Fibroblast of skin of right biceps (primary cell): ENCODE data around the gene OPALIN.
"Not testable (repeated sequence)": the region's sequence is repeated elsewhere in the genome, so short reads cannot be mapped to it uniquely, and the experiment has no call there.

ENCODE experiments used
- DNase-seq: peaks from one replicate; pipeline ENCODE4 v3.0.0-alpha.2; 2013

The OPALIN gene

DNA sequence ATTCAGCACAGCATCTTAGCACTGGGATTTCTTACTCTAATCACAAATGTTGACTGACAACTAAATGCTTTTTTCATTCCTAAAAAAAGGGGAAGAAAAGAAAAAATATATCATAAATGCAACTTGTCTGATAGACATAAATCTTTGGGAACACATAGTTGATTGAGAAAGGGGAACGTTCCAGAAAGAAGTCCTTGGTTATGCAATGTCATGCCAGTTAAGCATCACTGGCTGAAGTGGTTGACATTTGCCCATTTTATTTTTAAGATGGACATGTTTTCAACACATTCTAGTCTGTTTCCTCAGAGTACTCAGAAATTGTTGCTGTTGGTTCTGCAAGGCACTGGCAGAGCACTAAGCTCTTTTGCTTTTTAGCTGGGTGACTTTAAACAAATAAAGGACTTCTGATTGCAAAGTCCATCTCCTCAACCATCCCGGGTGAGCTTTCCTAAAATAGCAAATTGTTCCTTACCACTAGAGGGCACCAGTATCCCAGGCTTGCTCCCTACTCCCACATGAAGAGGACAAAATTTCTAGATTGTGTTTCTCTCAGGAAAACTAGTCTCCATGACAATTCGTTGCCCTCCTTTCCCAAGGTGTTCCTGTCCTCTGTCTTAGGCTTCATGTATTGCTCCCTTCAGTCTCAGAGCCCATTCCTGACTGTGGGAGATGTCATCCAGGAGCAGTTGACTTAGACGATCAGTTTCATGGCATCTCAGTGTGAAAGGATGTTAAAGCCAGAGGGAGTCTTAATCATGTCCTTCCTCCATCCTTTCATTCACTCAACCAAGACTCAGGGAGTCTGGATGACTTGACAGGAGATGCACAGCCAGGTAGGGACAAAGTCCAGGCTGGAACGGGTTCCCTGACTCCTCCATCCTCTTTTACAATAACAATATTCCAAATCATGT, 23.9 kb downstream of the OPALIN start:
- DNase-seq, result peak; percentile 22

DNA sequence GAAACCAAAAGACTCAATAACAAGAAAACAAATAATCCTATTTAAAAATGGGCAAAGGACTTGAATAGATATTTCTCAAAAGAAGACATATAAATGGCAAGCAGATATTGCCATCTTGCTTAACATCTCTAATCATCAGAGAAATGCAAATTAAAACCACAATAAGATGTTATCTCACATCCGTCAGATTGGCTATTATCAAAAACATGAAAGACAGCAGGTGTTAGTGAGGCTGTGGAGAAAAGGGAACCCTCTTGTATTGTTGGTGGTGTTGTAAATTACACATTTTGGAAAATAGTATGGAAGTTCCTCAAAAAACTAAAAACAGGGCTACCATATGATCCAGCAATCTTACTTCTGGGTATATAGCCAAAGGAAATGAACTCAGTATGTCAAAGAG, 25.7 kb downstream of the OPALIN start:
- DNase-seq, result no peak

DNA sequence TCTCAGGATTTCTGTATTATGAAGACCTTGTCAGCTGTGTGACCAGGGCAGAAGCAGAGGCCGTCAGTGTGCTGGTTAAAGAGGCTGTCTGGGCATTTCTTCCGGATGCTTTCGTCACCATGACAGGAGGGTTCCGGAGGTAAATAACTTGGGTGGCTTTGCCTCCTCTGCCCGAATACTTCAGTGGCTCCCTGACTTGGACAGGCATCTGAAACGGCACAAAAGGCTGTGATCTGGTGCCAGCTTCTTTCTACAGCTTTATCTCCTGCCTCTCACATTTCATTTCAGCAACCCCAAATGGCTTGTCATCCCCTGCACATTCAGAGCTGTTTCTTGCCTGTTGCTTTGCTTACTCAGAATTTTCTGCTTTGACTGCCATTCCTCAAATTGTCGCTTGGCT, 31.3 kb downstream of the OPALIN start:
- no peak for DNase-seq

DNA sequence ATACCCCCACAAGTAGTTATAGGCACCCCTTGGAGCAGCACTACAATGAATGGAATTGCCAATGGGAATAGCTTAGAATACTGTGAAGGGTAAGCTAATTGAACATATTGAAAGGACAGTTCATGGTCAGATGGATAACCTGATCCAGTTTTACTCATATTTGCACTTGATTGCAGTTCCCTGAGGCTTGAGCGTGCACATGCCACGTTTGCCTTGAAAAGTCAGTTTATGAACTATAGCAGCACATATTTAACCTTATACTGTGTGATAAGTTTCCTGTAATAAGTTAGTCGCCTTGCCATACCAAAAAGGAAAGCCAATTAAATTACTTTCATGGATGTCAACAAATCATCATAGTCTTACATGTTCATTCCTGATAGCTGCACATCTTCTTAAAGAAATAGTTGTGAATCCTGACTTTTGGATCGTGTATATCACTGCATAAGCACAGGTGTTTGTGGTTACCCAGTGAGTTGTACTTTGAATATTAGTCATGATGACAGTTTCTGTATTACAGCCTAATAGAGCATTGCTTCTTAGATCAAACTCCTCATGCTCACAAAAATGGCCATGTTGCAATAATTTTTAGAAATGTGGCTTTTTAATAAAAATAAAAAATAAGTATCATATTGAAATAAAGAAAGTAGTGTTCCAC, 33.0 kb downstream of the OPALIN start:
- DNase-seq, result no peak

DNA sequence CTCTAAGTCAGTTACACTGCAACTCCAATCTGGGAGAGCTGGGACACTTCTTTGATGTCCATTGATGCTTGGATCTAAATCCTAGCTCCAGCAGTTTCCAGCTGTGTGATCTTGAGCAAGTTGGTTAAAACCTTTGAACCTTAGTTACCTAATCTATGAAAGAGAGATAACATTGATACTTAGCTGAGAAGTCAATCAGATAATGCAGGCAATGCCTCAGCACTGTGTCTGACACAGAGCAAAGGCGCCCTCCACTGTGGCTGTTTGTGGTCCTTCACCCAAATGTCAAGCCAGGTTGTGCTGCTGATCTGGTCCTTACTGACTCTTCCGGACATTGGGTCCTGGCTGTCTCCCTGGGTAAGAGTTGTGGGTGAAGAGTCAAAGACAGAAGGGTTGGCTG, 34.4 kb downstream of the OPALIN start:
- DNase-seq, result no peak

DNA sequence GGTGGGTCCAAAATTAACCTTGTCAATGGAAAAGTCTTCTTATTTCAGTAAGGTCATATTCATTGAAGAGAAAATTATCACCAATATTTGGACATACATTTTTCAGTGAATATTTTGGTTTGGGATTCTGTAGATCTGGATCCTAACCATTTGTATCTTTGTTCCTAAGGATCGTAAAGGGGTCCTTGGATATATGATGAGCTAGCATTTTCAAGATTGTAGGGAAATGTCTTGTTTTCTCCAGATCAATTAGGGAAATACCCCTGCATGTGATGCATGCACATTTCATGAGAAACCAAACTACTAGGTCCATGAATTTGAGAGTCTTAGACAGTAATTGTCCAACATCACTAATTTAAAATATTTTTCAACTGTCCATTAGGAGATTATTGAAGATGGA, 36.5 kb downstream of the OPALIN start:
- DNase-seq, result no peak

DNA sequence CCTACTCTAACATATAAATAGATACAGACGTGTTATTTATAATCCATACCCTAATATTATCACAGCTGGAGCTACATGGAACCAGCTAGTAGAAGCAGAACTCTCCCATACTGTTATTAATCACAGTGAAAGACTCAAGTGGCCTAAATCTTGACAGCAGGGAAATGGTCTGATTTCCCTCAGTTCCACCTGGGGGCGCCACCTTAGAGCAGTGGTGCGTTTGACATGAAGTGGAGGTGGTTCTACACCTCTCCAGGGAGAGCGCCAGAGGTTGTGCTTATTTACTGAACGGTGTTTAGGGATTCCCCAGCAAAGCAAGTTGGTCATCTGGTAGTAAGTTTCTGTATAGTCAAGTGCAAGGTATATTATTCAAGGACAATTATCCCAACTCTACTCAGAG, 37.0 kb downstream of the OPALIN start:
- no peak for DNase-seq

DNA sequence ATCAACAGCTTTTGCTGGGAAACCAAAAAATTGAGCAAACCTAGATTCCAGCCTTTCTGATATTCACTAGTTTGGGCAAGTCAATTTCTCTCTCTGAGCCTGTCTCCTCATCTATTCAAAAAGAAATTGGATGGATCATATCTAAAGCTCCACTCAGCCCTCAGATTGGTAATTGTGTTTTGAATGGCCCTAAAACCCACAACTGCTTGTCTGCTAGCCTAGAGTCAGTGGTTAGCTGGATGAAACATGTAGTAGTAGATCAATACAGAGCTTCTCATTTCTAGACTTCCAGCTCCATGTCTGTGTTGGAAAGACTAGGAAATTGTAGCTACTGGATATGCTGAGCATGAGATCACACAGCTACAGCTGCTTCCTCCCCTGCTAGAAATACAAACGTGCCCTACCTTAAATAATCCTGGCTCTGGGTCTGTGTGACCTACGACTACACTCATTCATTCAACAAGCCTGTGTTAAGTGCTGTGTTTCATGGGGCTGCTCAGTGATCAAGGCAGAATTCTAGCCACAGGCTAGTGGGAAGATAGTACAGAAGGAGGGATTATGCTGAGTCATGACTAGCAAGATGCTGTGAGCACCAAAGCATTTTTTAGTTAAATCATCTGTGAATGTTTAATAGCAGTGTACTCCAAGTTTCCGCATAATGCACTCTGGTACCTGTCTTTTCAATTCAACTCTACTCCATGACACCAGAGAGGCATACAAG, 38.9 kb downstream of the OPALIN start:
- DNase-seq, result no peak

DNA sequence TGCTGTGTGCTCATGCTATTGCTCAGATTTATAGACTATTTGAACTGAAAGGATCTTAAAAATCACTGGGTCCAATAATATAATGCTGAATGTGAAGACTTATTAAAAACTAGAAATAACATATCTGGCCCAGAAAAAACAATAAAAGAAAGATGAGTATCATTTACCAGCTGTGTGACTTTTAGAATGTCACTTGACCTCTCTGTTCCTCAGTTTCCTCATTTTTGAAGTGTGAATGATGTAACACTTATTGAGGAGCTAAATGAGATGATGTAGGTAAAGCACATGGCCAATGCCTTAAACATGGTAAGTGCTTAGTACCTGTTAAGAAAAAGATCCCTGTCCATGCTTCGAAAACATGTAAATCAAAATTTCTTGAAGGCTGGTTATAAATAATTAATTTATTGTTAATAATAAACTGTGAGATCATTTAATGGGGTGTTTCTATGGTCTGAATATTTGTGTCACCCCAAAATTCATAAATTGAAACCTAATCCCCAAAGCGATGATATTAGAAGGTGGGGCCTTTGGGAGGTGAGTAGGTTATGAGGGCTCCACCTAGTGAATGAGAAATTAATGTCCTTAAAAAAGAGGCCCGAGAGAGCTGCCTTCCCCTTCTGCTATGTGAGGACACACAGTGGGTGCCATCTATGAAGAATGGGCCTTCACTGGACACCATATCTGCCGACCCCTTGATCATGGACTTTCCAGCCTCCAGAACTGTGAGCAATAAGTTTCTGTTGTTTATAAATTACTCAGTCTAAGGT, 41.6 kb downstream of the OPALIN start:
- no peak for DNase-seq

DNA sequence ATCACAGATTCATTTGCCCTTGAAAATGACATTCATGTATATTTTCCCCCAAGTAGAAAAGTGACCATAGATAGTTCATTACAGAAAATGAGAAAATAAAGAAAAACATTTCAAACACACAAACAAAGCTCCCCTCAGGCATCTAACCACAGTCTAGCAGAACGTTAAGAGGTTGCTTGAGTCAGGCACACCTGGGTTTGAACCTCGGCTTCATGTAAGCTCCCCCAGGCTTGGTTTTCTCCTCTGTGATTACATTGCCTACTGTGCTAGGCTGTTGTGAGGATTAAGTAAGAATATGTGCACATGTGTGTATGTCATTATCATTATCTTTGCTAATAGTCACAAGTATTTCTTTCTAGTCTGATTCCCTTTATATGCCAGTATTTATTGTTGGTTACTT, 45.5 kb downstream of the OPALIN start:
- DNase-seq, result no peak

DNA sequence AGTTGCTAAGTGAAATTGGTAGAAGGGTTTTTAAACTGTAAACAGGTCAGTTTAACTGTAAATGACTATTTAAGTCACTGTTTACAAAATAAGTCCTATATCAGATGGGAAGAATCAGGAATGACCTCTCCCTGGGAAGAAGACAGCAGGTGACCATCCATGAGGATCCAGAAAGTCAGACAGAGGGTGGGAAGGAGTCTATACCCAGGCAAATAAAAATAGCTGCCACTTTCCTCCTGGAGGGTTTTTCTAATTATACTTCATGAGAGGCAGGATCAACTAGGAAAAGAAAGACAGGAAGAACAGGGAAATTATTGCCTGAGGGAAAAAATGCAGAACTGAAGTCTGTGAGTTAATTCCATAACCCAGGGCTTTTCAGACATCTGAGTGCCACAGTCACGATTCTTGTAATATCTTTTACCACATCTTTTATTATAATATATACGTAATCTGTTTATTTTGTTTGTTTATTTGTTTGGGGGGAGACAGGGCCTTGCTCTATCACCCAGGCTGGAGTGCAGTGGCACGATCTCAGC, 47.6 kb downstream of the OPALIN start:
- DNase-seq, result no peak

DNA sequence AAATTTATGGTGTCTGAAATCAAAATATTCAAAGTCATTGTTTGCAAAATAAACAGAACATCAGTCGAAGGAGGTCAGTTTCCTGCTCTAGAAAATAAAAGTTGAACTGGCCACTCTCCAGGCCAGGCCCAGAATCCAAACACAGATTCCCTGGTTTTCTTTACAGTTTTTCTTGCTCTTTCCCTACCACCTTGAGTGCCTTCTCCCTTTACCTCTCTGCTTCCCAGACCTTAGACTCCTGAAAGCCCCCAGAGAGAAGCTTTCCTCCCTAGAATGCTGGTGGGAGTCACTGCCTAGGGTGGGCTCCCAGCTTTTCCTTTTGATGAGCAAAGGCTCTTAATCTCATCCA, 48.5 kb downstream of the OPALIN start:
- DNase-seq, result no peak

DNA sequence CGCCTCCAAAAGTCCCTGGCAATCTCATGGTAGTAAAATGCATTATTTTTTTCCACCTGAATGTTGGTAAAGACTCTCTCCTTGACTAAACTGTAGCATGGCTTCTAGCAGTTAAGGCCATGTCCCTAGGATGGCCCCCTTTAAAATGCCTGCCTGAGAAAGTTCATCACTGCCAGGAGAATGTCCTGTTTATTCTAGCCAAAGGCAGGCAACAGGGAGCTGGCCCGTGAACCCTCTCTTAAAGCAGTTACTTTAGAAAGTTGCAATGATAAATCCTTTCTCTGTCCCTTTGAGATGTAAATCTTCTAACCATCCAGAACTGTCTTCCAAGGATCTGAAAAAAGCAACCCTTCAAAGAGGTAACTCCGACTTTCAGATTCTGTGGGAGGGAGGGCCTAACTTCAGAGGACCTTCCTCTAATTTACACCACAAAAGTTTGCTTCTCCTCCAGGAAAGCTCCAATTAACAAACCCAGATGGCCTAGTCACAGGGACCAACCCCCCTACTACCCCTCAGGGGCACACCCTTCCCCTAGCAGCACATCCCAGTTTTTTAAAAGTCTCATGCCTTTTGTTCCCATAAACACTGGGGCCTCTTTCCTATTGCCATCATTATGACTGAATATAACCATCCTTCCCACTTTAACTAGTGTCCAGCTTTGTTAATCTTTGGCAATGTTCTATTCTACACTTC, 49.0 kb downstream of the OPALIN start:
- DNase-seq, result no peak

DNA sequence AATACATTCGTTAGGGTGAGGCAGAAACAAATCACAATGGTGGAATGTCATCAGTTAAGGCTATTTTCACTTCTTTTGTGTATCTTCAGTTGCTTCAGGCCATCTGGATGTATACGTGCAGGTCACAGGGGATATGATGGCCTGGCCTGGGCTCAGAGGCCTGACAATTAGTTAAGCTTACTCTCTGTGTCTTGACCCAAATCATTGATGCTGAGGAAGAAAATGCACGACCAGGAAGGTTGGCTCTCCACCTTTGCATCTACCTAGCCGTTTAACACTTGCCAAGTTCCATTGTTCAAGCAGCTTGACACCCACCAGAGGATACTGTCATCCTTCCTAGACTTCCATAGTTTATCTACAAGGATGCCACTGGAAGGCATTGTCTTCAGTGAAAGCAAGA, 49.9 kb downstream of the OPALIN start:
- not testable (repeated sequence) for DNase-seq

DNA sequence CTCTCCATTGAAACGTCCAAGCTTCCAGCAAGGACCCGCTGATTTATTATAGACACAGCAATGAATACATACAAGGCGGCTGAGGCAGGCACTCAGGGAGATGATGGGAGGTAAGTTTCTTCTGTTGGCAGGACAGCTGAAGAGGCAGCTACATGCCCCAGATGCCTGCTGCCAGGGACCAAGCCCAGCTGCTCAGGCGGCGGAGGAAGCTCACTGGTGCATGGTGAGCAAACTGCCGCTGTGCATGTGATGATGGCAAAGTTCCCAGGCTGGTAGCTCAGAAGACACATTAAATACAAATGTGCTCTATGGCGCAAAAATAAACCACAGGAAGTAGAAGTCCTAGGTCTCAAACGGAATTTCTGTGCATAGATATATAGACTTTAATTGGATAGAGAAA, 52.3 kb downstream of the OPALIN start:
- no peak for DNase-seq

DNA sequence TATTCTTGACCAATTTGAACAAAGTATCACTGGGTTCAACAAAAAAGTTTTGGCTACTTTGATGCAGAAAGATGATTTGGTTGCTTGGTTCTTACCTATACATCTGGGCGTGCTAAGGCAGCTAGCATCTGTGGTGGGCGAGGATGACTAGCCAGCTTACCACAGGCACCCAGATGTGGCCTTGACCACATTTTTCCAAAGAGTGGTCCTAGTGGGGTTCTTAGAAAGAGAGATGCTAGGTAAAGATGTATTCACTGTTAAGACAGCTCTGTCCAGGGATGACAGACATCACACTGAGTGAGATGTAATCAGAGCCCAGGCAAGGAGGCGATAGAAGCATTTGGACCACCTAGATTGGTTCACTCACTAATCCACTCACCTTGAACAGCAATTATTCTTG, 53.8 kb downstream of the OPALIN start:
- DNase-seq, result no peak

DNA sequence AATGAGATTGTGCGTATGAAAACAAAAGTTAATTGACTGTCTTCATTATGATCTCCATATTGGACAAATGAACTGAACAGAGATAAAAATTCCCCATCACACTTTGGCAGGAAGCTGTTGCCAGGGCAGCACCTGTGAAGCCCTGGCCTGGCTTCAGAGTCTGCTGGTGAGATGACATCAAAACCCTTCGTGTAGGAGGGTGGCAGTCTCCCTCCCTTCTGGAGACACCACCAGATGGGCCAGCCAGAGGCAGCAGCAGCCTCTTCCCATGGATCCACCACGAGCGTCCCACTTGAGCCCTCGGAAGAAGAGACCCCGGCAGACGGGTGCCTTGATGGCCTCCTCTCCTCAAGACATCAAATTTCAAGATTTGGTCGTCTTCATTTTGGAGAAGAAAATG, 54.6 kb downstream of the OPALIN start, which contains the start of gene DNTT:
Gene DNTT, plus strand, starts transcription at position 205 of the 400 bp plus-strand sequence. Its CDS starts 64 bp downstream, at position 269.
- DNase-seq, result no peak

DNA sequence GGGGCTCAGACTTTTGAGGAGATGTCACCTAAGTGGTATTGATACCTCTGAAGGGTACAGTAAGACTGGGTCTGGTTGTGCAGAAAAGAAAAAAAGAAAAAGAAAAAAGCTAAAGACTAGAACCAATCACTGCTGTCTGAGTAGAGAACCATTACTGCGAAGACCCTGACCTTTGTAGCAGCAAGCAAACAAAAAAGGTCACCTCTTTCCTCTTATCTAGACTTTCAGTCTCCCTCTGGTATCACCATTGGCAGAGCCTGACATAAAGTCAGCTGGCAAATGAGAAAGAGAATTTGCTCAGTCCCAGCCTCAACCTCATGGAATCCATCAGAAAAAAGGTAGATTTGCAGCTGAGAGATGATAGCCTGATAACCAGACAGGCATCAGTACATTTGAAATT, 57.2 kb downstream of the OPALIN start:
- DNase-seq, result no peak

DNA sequence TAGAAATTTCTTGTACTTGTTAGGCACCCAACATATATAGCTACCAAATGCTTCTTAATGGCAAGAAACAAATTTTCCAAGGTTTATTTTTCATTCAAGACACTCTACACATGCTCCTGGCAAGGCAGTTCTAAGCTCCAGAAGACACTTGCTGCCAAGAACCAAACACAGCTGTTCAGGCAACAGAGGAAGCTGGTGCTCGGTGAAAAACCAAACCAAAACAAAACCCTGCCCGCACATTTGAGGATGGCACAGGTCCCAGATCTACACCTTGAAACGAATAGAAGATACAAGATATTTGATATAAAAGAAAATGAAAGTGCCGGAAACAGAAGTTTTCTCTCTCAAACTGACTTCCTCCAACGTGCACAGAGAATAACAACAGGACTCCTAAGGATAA, 59.4 kb downstream of the OPALIN start:
- DNase-seq, result no peak

DNA sequence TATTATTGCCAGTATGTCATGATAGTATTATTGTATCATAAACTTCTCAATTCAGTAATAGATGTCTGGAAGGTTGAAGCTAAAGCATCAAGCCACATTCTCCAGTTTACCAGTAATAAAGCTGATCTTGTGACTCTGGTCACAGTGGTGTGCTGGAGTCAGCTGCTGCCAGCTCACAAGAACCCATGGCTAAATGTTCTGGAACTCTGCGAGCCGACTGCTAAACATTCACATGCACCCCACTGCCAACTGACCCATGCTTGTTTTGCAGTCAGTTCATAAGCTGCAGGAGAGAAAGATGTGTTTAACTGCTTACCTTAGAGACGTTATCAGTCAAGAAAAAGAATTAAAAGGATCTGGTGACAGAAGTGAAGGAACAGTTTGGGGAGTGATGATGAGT, 60.4 kb downstream of the OPALIN start:
- DNase-seq, result no peak

DNA sequence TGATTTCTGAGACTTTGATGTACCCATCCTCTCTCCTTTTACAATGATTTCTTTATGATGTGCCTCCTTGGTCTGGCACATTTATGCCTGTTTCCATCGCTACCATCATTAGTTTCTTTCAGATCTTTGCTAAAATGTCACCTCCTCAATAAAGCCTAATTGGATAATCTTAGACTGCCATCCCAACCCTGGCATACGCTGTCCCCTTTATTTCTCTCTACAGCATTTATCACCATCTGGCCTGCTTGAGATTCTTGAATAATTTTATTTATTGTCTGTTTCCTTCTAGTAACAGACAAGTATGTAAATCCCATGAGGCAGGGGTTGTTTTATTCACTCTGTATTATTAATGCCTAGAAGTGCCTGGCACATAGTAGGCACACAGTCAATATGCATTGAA, 61.3 kb downstream of the OPALIN start:
- no peak for DNase-seq

DNA sequence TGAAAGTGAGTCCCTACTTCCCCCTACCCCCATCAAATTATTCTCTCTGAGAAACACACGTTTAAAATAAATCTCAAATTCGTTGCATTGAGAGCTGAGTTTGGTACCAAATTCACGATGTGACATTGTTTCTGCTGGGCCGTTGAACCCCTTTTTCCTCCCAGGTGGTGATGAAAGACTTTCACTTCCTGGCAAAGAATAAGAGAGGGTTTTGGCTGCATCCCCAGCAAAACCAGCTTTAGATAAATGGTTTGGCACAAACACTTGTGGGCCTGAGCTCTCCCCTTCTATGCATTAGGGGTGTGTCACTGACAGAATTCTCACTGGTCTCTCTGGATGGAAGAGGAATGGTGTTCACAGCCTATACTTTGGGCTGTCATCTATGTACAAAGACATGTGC, 63.3 kb downstream of the OPALIN start:
- DNase-seq, result no peak
